H9 (cell line): Measurements from ENCODE around the gene PELI3. TPM values are rescaled to one million over a fixed set of nuclear protein-coding genes. Genes with fewer than 3 reads are reported as not detected.

ENCODE experiments used
- DNase-seq: peaks from one replicate; pipeline ENCODE4 v3.0.0-alpha.2; 2017
- H2AFZ ChIP-seq: one replicate; pipeline ENCODE4 v1.6.1; 2013; ENCODE audit warnings: mild to moderate bottlenecking, low read length, control low read depth, moderate library complexity
- H2AK5ac ChIP-seq: 2 replicates; pipeline ENCODE4 v1.6.1; 2013; ENCODE audit warnings: low read length, control low read depth, mixed read lengths; ENCODE audit not compliant: insufficient read length
- H2BK120ac ChIP-seq: one replicate; pipeline ENCODE4 v1.6.1; 2013; ENCODE audit warnings: low read depth, mild to moderate bottlenecking, low read length, control low read depth, inconsistent platforms; ENCODE audit not compliant: poor library complexity, severe bottlenecking
- H2BK12ac ChIP-seq: 2 replicates; pipeline ENCODE4 v1.6.1; 2013; ENCODE audit warnings: low read length, control low read depth, mixed read lengths, low read depth; ENCODE audit not compliant: insufficient read length
- H2BK15ac ChIP-seq: 2 replicates; pipeline ENCODE4 v1.6.1; 2013; ENCODE audit warnings: low read depth, low read length, control low read depth
- H2BK20ac ChIP-seq: one replicate; pipeline ENCODE4 v1.6.1; 2013; ENCODE audit warnings: low read depth, mild to moderate bottlenecking, low read length, control low read depth, inconsistent platforms; ENCODE audit not compliant: poor library complexity, severe bottlenecking
- H2BK5ac ChIP-seq: 2 replicates; pipeline ENCODE4 v1.6.1; 2013; ENCODE audit warnings: low read length, control low read depth, mixed read lengths; ENCODE audit not compliant: insufficient read length
- H3K14ac ChIP-seq: 2 replicates; pipeline ENCODE4 v1.6.1; 2013; ENCODE audit warnings: low read length, control low read depth; ENCODE audit not compliant: insufficient read depth
- H3K18ac ChIP-seq: 2 replicates; pipeline ENCODE4 v1.6.1; 2013; ENCODE audit warnings: low read depth, mild to moderate bottlenecking, mixed read lengths, low read length, control low read depth; ENCODE audit not compliant: insufficient read length
- H3K23ac ChIP-seq: 2 replicates; pipeline ENCODE4 v1.6.1; 2013; ENCODE audit warnings: low read length, control low read depth, mixed read lengths, low read depth; ENCODE audit not compliant: insufficient read length
- H3K23me2 ChIP-seq: 2 replicates; pipeline ENCODE4 v1.6.1; 2013; ENCODE audit warnings: low read depth, mild to moderate bottlenecking, mixed read lengths, low read length, control low read depth; ENCODE audit not compliant: insufficient read length, poor library complexity, severe bottlenecking
- H3K27ac ChIP-seq: 2 replicates; pipeline ENCODE4 v1.5.1; 2013; ENCODE audit warnings: low read length, control low read depth, mixed read lengths, low read depth; ENCODE audit not compliant: insufficient read length
- H3K27me3 ChIP-seq: 2 replicates; pipeline ENCODE4 v1.6.1; 2013; ENCODE audit warnings: low read length, control low read depth, inconsistent platforms; ENCODE audit not compliant: insufficient read depth
- H3K4ac ChIP-seq: 2 replicates; pipeline ENCODE4 v1.6.1; 2013; ENCODE audit warnings: low read depth, mild to moderate bottlenecking, control low read depth, inconsistent platforms, low read length, moderate library complexity
- H3K4me1 ChIP-seq: 2 replicates; pipeline ENCODE4 v1.6.1; 2013; ENCODE audit warnings: low read length, control low read depth, inconsistent platforms; ENCODE audit not compliant: insufficient read depth
- H3K4me2 ChIP-seq: 2 replicates; pipeline ENCODE4 v1.6.1; 2013; ENCODE audit warnings: low read length, control low read depth, mixed read lengths; ENCODE audit not compliant: insufficient read length, insufficient read depth
- H3K56ac ChIP-seq: 2 replicates; pipeline ENCODE4 v1.6.1; 2013; ENCODE audit warnings: low read depth, mild to moderate bottlenecking, mixed read lengths, low read length, control low read depth; ENCODE audit not compliant: insufficient read length
- H3K79me1 ChIP-seq: 2 replicates; pipeline ENCODE4 v1.6.1; 2013; ENCODE audit warnings: low read depth, mild to moderate bottlenecking, moderate library complexity, low read length, control low read depth, inconsistent platforms; ENCODE audit not compliant: insufficient read depth, poor library complexity, severe bottlenecking
- H3K79me2 ChIP-seq: 2 replicates; pipeline ENCODE4 v1.6.1; 2013; ENCODE audit warnings: low read length, control low read depth, inconsistent platforms; ENCODE audit not compliant: insufficient read depth
- H3K9ac ChIP-seq: 2 replicates; pipeline ENCODE4 v1.6.1; 2013; ENCODE audit warnings: low read length, control low read depth, mixed read lengths; ENCODE audit not compliant: insufficient read length; ENCODE audit errors: extremely low read depth
- H3K9me3 ChIP-seq: one replicate; pipeline ENCODE4 v1.6.1; 2013; ENCODE audit warnings: low read depth, low read length, inconsistent platforms; ENCODE audit not compliant: control insufficient read depth
- H3T11ph ChIP-seq: one replicate; pipeline ENCODE4 v1.6.1; 2013; ENCODE audit warnings: mild to moderate bottlenecking, low read length, control low read depth, inconsistent platforms
- H4K20me1 ChIP-seq: one replicate; pipeline ENCODE4 v1.6.1; 2013; ENCODE audit not compliant: control insufficient read depth, insufficient read length, insufficient read depth
- H4K5ac ChIP-seq: 2 replicates; pipeline ENCODE4 v1.6.1; 2013; ENCODE audit warnings: low read depth, mild to moderate bottlenecking, mixed read lengths, low read length, control low read depth; ENCODE audit not compliant: insufficient read length
- H4K8ac ChIP-seq: replicated peaks from 2 replicates; pipeline ENCODE4 v1.6.1; 2013; ENCODE audit warnings: low read length, control low read depth, mixed read lengths, low read depth; ENCODE audit not compliant: insufficient read length
- H4K91ac ChIP-seq: 2 replicates; pipeline ENCODE4 v1.6.1; 2013; ENCODE audit warnings: low read depth, mild to moderate bottlenecking, moderate library complexity, mixed read lengths, low read length, control low read depth; ENCODE audit not compliant: insufficient read length
- H3K27ac Mint-ChIP-seq, 3 experiments: 2 replicates in 2 of 3; 3 replicates in 1 of 3; pipeline ENCODE4 v1.8.0; 2020 to 2021; ENCODE audit warnings: mixed read lengths in 3 of 3, mild to moderate bottlenecking in 1 of 3, moderate library complexity in 1 of 3
- H3K27me3 Mint-ChIP-seq: 2 replicates; pipeline ENCODE4 v1.8.0; 2021; ENCODE audit warnings: low read depth, mild to moderate bottlenecking, moderate library complexity, mixed read lengths
- H3K36me3 Mint-ChIP-seq, 3 experiments: 2 replicates in 2 of 3; 3 replicates in 1 of 3; pipeline ENCODE4 v1.8.0; 2020 to 2021; ENCODE audit warnings: low read depth in 3 of 3, mixed read lengths in 3 of 3; ENCODE audit not compliant: insufficient read depth in 1 of 3
- H3K4me1 Mint-ChIP-seq, 2 experiments: 2 replicates each; pipeline ENCODE4 v1.8.0; 2020; ENCODE audit warnings: mixed read lengths in 2 of 2
- H3K4me3 Mint-ChIP-seq, 2 experiments: 2 replicates in 1 of 2; 3 replicates in 1 of 2; pipeline ENCODE4 v1.8.0; 2020 to 2021; ENCODE audit warnings: mild to moderate bottlenecking in 2 of 2, mixed read lengths in 2 of 2, moderate library complexity in 1 of 2
- H3K9me3 Mint-ChIP-seq, 2 experiments: 2 replicates in 1 of 2; 3 replicates in 1 of 2; pipeline ENCODE4 v1.8.0; 2020; ENCODE audit warnings: mild to moderate bottlenecking in 2 of 2, mixed read lengths in 2 of 2, moderate library complexity in 1 of 2
- CTCF ChIP-seq: fragments of 200-600 bp; sonication (generic); conservative IDR thresholded peaks from 3 replicates; pipeline ENCODE4 v1.8.0; 2021; ENCODE audit warnings: antibody characterized with exemption, mild to moderate bottlenecking
- WGBS: extraction: QIAGEN DNeasy Blood & Tissue Kit; methylation state at CpG from one replicate; pipeline ENCODE4 v1.1.7; 2013; ENCODE audit warnings: missing lambda C conversion rate, low lambda C conversion rate, mixed read lengths; ENCODE audit not compliant: insufficient read length; ENCODE audit errors: extremely low coverage; 5-methylcytosine and 5-hydroxymethylcytosine counted together
- total RNA-seq: library from RNA; stranded (reverse); gene quantifications from 2 replicates; pipeline ENCODE4 v1.2.1, GENCODE V29; 2021

PELI3 gene
- total RNA-seq, 1 experiment from 2014 or later, result 10.3 TPM

GRCh38 chr11:66457826-66458225, 8.9 kb upstream of the PELI3 start:
- Histone ChIP-seq H3K14ac (no peak overlapping the region), H2BK120ac (no peak overlapping the region), H2BK5ac (no peak overlapping the region), H3K4ac (no peak overlapping the region), H3T11ph (no peak overlapping the region), H3K18ac (no peak overlapping the region), H4K20me1 (no peaks in the 10 kb centered on the region), H3K4me2 (no peak overlapping the region), H3K4me1 (no peaks in the 10 kb centered on the region), H3K27me3 (no peaks in the 10 kb centered on the region), H2BK20ac (no peak overlapping the region), H2AK5ac (no peak overlapping the region), H4K5ac (no peak overlapping the region), H3K23ac (no peak overlapping the region), H2BK15ac (no peak overlapping the region), H3K79me1 (no peaks in the 10 kb centered on the region), H4K8ac (no peak overlapping the region), H3K23me2 (no peaks in the 10 kb centered on the region), H3K79me2 (no peaks in the 10 kb centered on the region), H4K91ac (no peak overlapping the region), H3K9me3 (no peaks in the 10 kb centered on the region), H3K9ac (no peak overlapping the region), H3K27ac (no peak overlapping the region), H3K56ac (no peak overlapping the region), H2BK12ac (no peak overlapping the region), H2AFZ (no peak overlapping the region)
- TF ChIP-seq CTCF, result no peak
- WGBS, result no CpG with 5 or more reads among the region's 6 CpGs
- no peak for DNase-seq
- H3K36me3 Mint-ChIP-seq, result peaks cover 0 to 13% (median 5%) of the 10 kb centered on the region in 3 experiments; a peak in 4 of 7 replicates
- peaks cover 11 to 18% of the 10 kb centered on the region in 2 experiments; a peak in 4 of 5 replicates for H3K9me3 Mint-ChIP-seq
- H3K4me3 Mint-ChIP-seq, result no peak overlapping the region
- peak overlapping the region in 1 of 3 experiments; percentile 79; a peak in 1 of 7 replicates for H3K27ac Mint-ChIP-seq
- peaks cover 12% of the 10 kb centered on the region for H3K27me3 Mint-ChIP-seq
- H3K4me1 Mint-ChIP-seq, result peaks cover 0 to 12% of the 10 kb centered on the region in 2 experiments; a peak in 2 of 4 replicates
